ENCODE data around the gene OPN4. TPM values are rescaled to one million over a fixed set of nuclear protein-coding genes. Genes with fewer than 3 reads are reported as not detected.

Gene OPN4
- total and polyA plus RNA-seq, 2 donors: 0.13 TPM; not detected in 1

DNA sequence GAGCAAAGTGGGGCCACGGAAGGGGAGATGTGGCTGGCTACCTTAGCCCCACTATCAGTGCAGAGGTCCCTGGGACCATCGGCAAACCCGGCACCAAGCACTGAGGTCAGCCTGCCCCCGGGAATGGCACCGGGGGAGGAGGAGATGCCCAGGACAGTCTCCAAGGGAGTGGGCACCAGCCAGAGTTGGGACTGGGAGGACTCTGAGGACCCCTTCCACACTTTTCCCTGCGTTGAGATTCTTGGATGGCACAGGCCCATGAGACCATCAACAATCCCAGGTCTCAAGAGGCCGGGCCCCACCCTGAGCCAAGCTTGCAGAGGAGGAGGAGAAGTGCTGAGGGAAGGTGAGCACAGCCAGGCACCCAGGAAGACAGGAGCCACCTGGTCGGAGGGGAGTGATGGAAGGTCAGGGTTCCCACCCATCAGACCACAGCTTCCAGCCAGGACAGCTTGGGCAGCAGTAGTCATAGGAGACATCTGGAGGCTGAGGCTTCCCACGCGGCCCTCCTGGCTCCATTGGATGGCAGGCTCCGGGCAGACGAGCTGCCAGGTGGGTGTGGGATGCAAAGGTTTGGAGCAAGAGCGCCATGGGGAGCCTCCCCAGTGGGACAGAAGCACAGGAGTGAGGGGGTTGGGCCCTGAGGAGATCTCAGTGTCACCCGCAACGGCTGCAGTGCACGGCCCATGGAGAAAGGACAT, 2.6 kb upstream of the OPN4 start:
- Histone ChIP-seq H3K36me3 (ENCODE audit: insufficient read depth) (no peaks in the 10 kb centered on the region), H3K27ac (ENCODE audit: low read depth) (no peak overlapping the region), H3K4me3 (ENCODE audit: low read depth, low read length) (no peak overlapping the region), H3K4me1 (ENCODE audit: insufficient read depth) (no peaks in the 10 kb centered on the region)
- no peak for DNase-seq (ENCODE audit: extremely low spot score)
- WGBS: 91% methylated on average over 16 of the region's 16 CpGs

GRCh38 chr10:86652361-86653202, 1.8 kb upstream of the OPN4 start:
- WGBS: 82% methylated on average over 14 of the region's 14 CpGs
- no peak overlapping the region for H3K27ac ChIP-seq (ENCODE audit: low read depth)
- no peak overlapping the region for H3K4me3 ChIP-seq (ENCODE audit: low read depth, low read length)
- H3K4me1 ChIP-seq (ENCODE audit: insufficient read depth): no peaks in the 10 kb centered on the region
- DNase-seq (ENCODE audit: extremely low spot score): no peak
- H3K36me3 ChIP-seq (ENCODE audit: insufficient read depth): no peaks in the 10 kb centered on the region

DNA sequence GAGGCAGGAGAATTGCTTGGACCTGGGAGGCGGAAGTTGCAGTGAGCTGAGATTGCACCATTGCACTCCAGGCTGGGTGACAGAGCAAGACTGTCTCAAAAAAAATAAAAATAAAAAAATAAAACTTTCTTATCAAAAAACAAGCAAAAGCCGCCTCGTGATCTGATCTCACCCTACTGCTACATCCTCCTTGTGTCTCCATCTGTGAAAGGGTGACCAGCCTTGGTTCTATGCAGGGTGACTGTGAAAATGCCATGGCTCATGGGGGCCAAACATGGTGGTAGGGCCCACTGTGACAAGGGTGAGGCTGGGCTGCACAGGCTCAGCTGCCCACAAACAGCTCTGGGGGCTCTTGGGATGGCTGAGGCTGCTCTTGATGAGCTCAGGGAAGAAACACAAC, 968 bp upstream of the OPN4 start:
- no peak for DNase-seq (ENCODE audit: extremely low spot score)
- Histone ChIP-seq H3K4me3 (ENCODE audit: low read depth, low read length) (no peak overlapping the region), H3K27ac (ENCODE audit: low read depth) (no peak overlapping the region), H3K4me1 (ENCODE audit: insufficient read depth) (no peaks in the 10 kb centered on the region), H3K36me3 (ENCODE audit: insufficient read depth) (no peaks in the 10 kb centered on the region)
- WGBS: 93% methylated on average over 3 of the region's 3 CpGs

DNA sequence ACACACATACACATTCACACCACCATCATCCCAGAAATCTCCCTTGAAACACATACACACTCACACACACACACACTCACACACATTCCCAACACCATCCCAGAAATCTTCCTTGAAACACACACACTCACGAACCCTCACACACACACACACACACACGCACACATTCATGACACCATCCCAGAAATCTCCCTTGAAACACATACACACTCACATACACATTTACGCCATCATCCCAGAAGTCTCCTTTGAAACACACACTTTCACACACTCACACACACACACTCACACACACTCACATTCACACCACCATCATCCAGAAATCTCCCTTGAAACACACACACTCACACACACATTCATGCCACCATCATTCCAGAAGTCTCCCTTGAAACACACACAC, 360 bp upstream of the OPN4 start:
- no peaks in the 10 kb centered on the region for H3K36me3 ChIP-seq (ENCODE audit: insufficient read depth)
- no peak overlapping the region for H3K27ac ChIP-seq (ENCODE audit: low read depth)
- DNase-seq (ENCODE audit: extremely low spot score): no peak
- 94% methylated on average over 3 of the region's 3 CpGs for WGBS
- H3K4me1 ChIP-seq (ENCODE audit: insufficient read depth): no peaks in the 10 kb centered on the region
- H3K4me3 ChIP-seq (ENCODE audit: low read depth, low read length): no peak overlapping the region

DNA sequence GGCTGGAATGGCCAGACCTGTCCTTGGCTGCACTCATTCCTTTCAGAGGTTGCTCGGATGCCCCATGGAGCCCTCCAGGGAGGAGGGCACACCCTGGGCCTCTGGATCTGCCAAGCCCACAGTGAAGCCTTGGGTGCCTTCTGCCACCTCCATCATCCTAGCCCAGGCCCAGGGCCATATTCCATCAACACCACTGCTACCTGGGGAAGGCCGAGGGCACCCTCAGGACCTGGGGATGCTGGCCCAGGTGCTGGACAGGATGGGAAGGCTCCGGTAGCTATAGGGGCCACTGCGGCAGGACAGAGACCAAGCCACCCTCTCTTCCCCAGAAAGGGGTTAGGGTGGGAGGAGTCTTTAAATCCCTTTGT, 810 bp downstream of the OPN4 start:
- no peak for DNase-seq (ENCODE audit: extremely low spot score)
- Histone ChIP-seq H3K4me3 (ENCODE audit: low read depth, low read length) (no peak overlapping the region), H3K4me1 (ENCODE audit: insufficient read depth) (no peaks in the 10 kb centered on the region), H3K27ac (ENCODE audit: low read depth) (no peak overlapping the region), H3K36me3 (ENCODE audit: insufficient read depth) (no peaks in the 10 kb centered on the region)
- WGBS: 97% methylated on average over 4 of the region's 4 CpGs

DNA sequence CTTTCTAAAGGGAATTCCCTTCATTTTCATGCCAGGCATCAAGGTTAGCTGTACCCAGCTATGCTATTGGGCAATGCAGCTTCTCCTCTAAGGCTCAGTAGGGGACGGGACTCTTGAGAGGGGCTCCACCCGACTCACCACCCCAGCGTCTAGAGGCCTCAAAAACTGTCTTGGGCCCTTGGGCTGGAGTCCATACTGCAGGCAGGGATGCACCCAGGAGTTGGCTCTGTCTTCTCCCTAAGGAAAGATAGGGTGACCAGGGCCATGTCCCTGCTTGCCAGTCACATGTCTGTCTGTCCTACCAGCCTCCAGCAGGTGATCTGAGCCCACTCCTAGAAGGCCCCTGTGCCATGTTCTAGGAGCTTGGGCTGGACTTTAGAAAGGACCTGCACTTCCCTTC, 1.2 kb downstream of the OPN4 start:
- no peak for DNase-seq (ENCODE audit: extremely low spot score)
- Histone ChIP-seq H3K27ac (ENCODE audit: low read depth) (no peak overlapping the region), H3K4me1 (ENCODE audit: insufficient read depth) (no peaks in the 10 kb centered on the region), H3K4me3 (ENCODE audit: low read depth, low read length) (no peak overlapping the region), H3K36me3 (ENCODE audit: insufficient read depth) (no peaks in the 10 kb centered on the region)
- WGBS: 93% methylated on average over 3 of the region's 3 CpGs

GRCh38 chr10:86657011-86657395, 2.7 kb downstream of the OPN4 start:
- no peaks in the 10 kb centered on the region for H3K36me3 ChIP-seq (ENCODE audit: insufficient read depth)
- no peak overlapping the region for H3K27ac ChIP-seq (ENCODE audit: low read depth)
- DNase-seq (ENCODE audit: extremely low spot score): no peak
- no peaks in the 10 kb centered on the region for H3K4me1 ChIP-seq (ENCODE audit: insufficient read depth)
- WGBS: 93% methylated on average over 8 of the region's 8 CpGs
- no peak overlapping the region for H3K4me3 ChIP-seq (ENCODE audit: low read depth, low read length)

DNA sequence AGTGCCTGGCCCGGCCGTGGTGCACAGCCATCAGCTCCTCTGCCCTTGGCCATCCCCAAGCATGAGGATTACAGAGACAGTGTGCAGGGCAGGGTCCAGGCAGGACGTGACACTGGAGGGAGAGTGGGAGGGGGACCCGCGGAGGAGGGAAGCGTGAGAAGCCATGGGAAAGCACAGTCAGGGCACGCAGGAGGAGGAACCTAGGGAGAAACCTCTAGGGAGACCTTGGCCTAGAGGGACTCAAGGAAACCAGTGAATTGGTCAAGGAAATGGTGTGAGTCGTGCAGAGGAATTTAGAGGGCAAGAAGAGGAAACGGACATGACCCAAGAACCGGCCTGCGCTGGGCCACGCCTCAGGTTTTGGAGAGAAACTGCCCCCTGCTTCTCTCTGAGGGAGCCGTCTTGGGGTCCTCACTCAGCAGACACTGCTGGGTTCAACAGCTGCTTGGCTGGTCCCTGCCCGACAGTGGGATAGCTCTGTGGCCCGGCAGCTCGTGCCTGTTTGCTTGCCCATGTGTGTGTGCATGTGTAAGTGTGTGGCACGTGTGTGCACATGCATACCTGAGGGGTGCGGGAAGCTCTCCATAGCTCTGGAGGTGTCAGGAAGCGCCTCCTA, 3.2 kb downstream of the OPN4 start:
- H3K4me1 ChIP-seq (ENCODE audit: insufficient read depth): no peaks in the 10 kb centered on the region
- WGBS: 85% methylated on average over 19 of the region's 19 CpGs
- no peak overlapping the region for H3K4me3 ChIP-seq (ENCODE audit: low read depth, low read length)
- no peak overlapping the region for H3K27ac ChIP-seq (ENCODE audit: low read depth)
- DNase-seq (ENCODE audit: extremely low spot score): no peak
- no peaks in the 10 kb centered on the region for H3K36me3 ChIP-seq (ENCODE audit: insufficient read depth)

DNA sequence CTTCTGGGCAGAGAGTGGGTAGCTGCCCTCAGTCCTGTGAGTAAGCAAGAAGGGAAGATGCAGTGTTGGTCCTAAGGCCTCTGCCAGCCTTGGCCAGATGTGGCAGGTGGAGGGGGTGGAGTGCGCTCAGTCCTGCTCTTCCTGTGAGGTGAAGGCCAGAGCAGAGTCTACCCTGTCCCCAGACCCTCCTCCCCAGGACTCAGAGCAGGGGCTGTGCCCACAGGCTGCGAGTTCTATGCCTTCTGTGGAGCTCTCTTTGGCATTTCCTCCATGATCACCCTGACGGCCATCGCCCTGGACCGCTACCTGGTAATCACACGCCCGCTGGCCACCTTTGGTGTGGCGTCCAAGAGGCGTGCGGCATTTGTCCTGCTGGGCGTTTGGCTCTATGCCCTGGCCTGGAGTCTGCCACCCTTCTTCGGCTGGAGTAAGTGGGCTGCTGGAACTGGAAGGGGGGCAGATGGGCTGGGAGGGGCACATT, 4.0 kb downstream of the OPN4 start:
- 94% methylated on average over 12 of the region's 12 CpGs for WGBS
- Histone ChIP-seq H3K4me3 (ENCODE audit: low read depth, low read length) (no peak overlapping the region), H3K4me1 (ENCODE audit: insufficient read depth) (no peaks in the 10 kb centered on the region), H3K36me3 (ENCODE audit: insufficient read depth) (no peaks in the 10 kb centered on the region), H3K27ac (ENCODE audit: low read depth) (no peak overlapping the region)
- DNase-seq (ENCODE audit: extremely low spot score): no peak

- H3K4me3 ChIP-seq (ENCODE audit: low read depth, low read length): no peak overlapping the region
- H3K27ac ChIP-seq (ENCODE audit: low read depth): no peak overlapping the region
- H3K36me3 ChIP-seq (ENCODE audit: insufficient read depth): no peaks in the 10 kb centered on the region
- 75% methylated on average over 3 of the region's 3 CpGs for WGBS
- H3K4me1 ChIP-seq (ENCODE audit: insufficient read depth): no peaks in the 10 kb centered on the region
- no peak for DNase-seq (ENCODE audit: extremely low spot score)
These were observed 4.4 kb downstream of the OPN4 start for GRCh38 chr10:86658751-86659150.

- Histone ChIP-seq H3K4me1 (ENCODE audit: insufficient read depth) (no peaks in the 10 kb centered on the region), H3K36me3 (ENCODE audit: insufficient read depth) (no peaks in the 10 kb centered on the region), H3K27ac (ENCODE audit: low read depth) (no peak overlapping the region), H3K4me3 (ENCODE audit: low read depth, low read length) (no peak overlapping the region)
- DNase-seq (ENCODE audit: extremely low spot score): no peak
- 95% methylated on average over 19 of the region's 19 CpGs for WGBS
These were observed 4.9 kb downstream of the OPN4 start for GRCh38 chr10:86659161-86659691.

- H3K4me1 ChIP-seq (ENCODE audit: insufficient read depth): no peaks in the 10 kb centered on the region
- 95% methylated on average over 17 of the region's 17 CpGs for WGBS
- no peak for DNase-seq (ENCODE audit: extremely low spot score)
- no peak overlapping the region for H3K27ac ChIP-seq (ENCODE audit: low read depth)
- H3K4me3 ChIP-seq (ENCODE audit: low read depth, low read length): no peak overlapping the region
- no peaks in the 10 kb centered on the region for H3K36me3 ChIP-seq (ENCODE audit: insufficient read depth)
These were observed 5.5 kb downstream of the OPN4 start for GRCh38 chr10:86659721-86660453.

Data from urinary bladder (tissue), 4 donors.